Measurements from ENCODE around the gene ITGB7. TPM values are rescaled to one million over a fixed set of nuclear protein-coding genes. Genes with fewer than 3 reads are reported as not detected.

Gene ITGB7
- total RNA-seq, 2 donors from 2014 or later, result 2.3 to 4.9 TPM

GRCh38 chr12:53159195-53159839 is 47.7 kb downstream of the ITGB7 start:
- H3K27ac ChIP-seq, result no peak overlapping the region
- TF ChIP-seq POLR2A (IDR thresholded peaks at IDR 0.05), result no peak
- peak; percentile 88 to 97 (median 93) for TF ChIP-seq CTCF (IDR thresholded peaks at IDR 0.05)
- intact Hi-C loops (cut with DNase I), result no loop called here

GRCh38 chr12:53152390-53152789 is 54.7 kb downstream of the ITGB7 start:
- Histone ChIP-seq H3K27ac (no peak overlapping the region), H3K27me3 (no peaks in the 10 kb centered on the region), H3K4me1 (no peaks in the 10 kb centered on the region), H3K4me3 (no peak overlapping the region), H3K9me3 (no peaks in the 10 kb centered on the region), H3K36me3 (replicated peaks in 1 of 2; ENCODE audit: insufficient read depth in 1 of 2, low read depth in 2 of 2) (no peaks in the 10 kb centered on the region)
- no peak for DNase-seq
- no peak for TF ChIP-seq CTCF (IDR thresholded peaks at IDR 0.05)
- TF ChIP-seq POLR2A (IDR thresholded peaks at IDR 0.05), result no peak
- intact Hi-C loops (cut with DNase I), result no loop called here
- no peak for ATAC-seq

More at GRCh38 chr12:53159195-53159839, 47.7 kb downstream of the ITGB7 start:
- Histone ChIP-seq H3K4me1 (no peaks in the 10 kb centered on the region), H3K4me3 (no peak overlapping the region), H3K36me3 (replicated peaks in 1 of 2; ENCODE audit: insufficient read depth in 1 of 2, low read depth in 2 of 2) (no peaks in the 10 kb centered on the region), H3K9me3 (no peaks in the 10 kb centered on the region), H3K27me3 (no peaks in the 10 kb centered on the region)
- DNase-seq (peak; percentile 83 to 89 (median 86)), ATAC-seq (peak; percentile 90)
- 12 to 15% methylated on average over 14 of the region's 14 CpGs for WGBS, 2 donors

- Histone ChIP-seq H3K27ac (no peak overlapping the region), H3K36me3 (replicated peaks in 1 of 2; ENCODE audit: insufficient read depth in 1 of 2, low read depth in 2 of 2) (no peaks in the 10 kb centered on the region), H3K27me3 (no peaks in the 10 kb centered on the region), H3K4me3 (no peak overlapping the region), H3K9me3 (no peaks in the 10 kb centered on the region), H3K4me1 (no peaks in the 10 kb centered on the region)
- WGBS, 2 donors, result 89 to 90% methylated on average over 6 of the region's 6 CpGs
- ATAC-seq, result no peak
- intact Hi-C loops (cut with DNase I), result no loop called here
- no peak for TF ChIP-seq POLR2A (IDR thresholded peaks at IDR 0.05)
- DNase-seq, result no peak
Measured at GRCh38 chr12:53151039-53151438, 56.0 kb downstream of the ITGB7 start.

- DNase-seq (no peak), ATAC-seq (no peak)
- Histone ChIP-seq H3K4me1 (peaks cover 8% of the 10 kb centered on the region), H3K27me3 (no peaks in the 10 kb centered on the region), H3K4me3 (no peak overlapping the region), H3K27ac (no peak overlapping the region), H3K9me3 (no peaks in the 10 kb centered on the region), H3K36me3 (replicated peaks in 1 of 2; ENCODE audit: insufficient read depth in 1 of 2, low read depth in 2 of 2) (no peaks in the 10 kb centered on the region)
- intact Hi-C loops (cut with DNase I), result no loop called here
- no peak for TF ChIP-seq POLR2A (IDR thresholded peaks at IDR 0.05)
- no peak for TF ChIP-seq CTCF (IDR thresholded peaks at IDR 0.05)
- 77 to 79% methylated on average over 15 of the region's 15 CpGs for WGBS, 2 donors
Measured at GRCh38 chr12:53147653-53148052, 59.4 kb downstream of the ITGB7 start.

- Histone ChIP-seq H3K27me3 (no peaks in the 10 kb centered on the region), H3K4me1 (peaks cover 8% of the 10 kb centered on the region), H3K9me3 (no peaks in the 10 kb centered on the region), H3K27ac (no peak overlapping the region), H3K36me3 (replicated peaks in 1 of 2; ENCODE audit: insufficient read depth in 1 of 2, low read depth in 2 of 2) (no peaks in the 10 kb centered on the region), H3K4me3 (no peak overlapping the region)
- 69 to 80% methylated on average over 5 of the region's 5 CpGs for WGBS, 2 donors
- DNase-seq (no peak), ATAC-seq (no peak)
- intact Hi-C loops (cut with DNase I), result no loop called here
- TF ChIP-seq CTCF (IDR thresholded peaks at IDR 0.05) (no peak), POLR2A (IDR thresholded peaks at IDR 0.05) (no peak)
Measured at GRCh38 chr12:53147181-53147580, 59.9 kb downstream of the ITGB7 start.

All from body of pancreas (tissue), 4 donors.